SU-DHL-6 (cell line): ENCODE results near the gene CHD6.

ENCODE experiments used
- CTCF ChIP-seq: fragments of 200-600 bp; sonication (generic); IDR thresholded peaks from one replicate; pipeline ENCODE4 v1.5.1; 2017; ENCODE audit warnings: antibody characterized with exemption, mild to moderate bottlenecking, low read length, moderate library complexity; ENCODE audit not compliant: insufficient read depth, poor library complexity, severe bottlenecking
- EZH2phosphoT487 ChIP-seq: fragments of 200-600 bp; sonication (generic), shearing (Covaris generic); conservative IDR thresholded peaks from 2 replicates; pipeline ENCODE4 v1.6.1; 2018; ENCODE audit warnings: mild to moderate bottlenecking, antibody characterized with exemption, low read length, moderate library complexity, mixed read lengths

DNA sequence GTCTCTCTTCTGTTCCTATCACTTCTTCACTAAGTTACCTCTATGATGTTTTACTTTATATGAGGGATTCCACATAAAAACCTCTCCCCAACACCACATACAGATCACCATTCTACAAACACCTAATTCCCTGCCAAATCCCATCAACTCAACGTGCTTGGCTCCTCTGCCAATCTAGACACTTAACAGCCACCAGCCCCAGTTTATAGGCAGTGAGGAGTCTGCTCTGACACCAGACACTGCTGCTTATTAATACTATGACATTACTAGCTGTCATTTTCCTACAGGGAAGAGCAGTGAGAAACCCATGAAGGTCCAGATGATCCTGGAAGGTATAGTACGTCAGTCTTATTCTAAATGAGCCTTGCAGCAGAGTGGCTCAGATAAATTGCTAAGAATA, 104.3 kb downstream of the CHD6 start:
- TF ChIP-seq CTCF (no peak), EZH2phosphoT487 (no peak)
